ENCODE measurements around the gene PPIP5K2. TPM values are rescaled to one million over a fixed set of nuclear protein-coding genes. Genes with fewer than 3 reads are reported as not detected.

PPIP5K2 gene
- total RNA-seq, 4 donors from 2014 or later: 53.5 to 59.0 (median 56.9) TPM

- no peak for TF ChIP-seq CTCF (IDR thresholded peaks at IDR 0.05; ENCODE audit: low read depth)
These were observed 9.7 kb upstream of the PPIP5K2 start for GRCh38 chr5:103110403-103110802.

- TF ChIP-seq CTCF (IDR thresholded peaks at IDR 0.05; ENCODE audit: low read depth): no peak
These were observed 8.6 kb upstream of the PPIP5K2 start for GRCh38 chr5:103111468-103111867.

GRCh38 chr5:103112910-103113309 lies 7.2 kb upstream of the PPIP5K2 start:
- no peak for TF ChIP-seq CTCF (IDR thresholded peaks at IDR 0.05; ENCODE audit: low read depth)

- TF ChIP-seq CTCF (IDR thresholded peaks at IDR 0.05; ENCODE audit: low read depth): no peak
These were observed 5.7 kb upstream of the PPIP5K2 start for GRCh38 chr5:103114440-103114839.

- TF ChIP-seq CTCF (IDR thresholded peaks at IDR 0.05; ENCODE audit: low read depth): no peak
These were observed 2.6 kb upstream of the PPIP5K2 start for GRCh38 chr5:103117471-103117991.

GRCh38 chr5:103119070-103119764 lies 884 bp upstream of the PPIP5K2 start:
- no peak for TF ChIP-seq CTCF (IDR thresholded peaks at IDR 0.05; ENCODE audit: low read depth)

GRCh38 chr5:103120607-103121200 lies 603 bp downstream of the PPIP5K2 start:
- TF ChIP-seq CTCF (IDR thresholded peaks at IDR 0.05; ENCODE audit: low read depth): no peak

All from subcutaneous adipose tissue (tissue), 4 donors.